Limb (tissue), 2 donors: ENCODE measurements around the gene ZSWIM7.

ENCODE experiments used
- DNase-seq, 2 donors: peaks; one replicate each; pipeline ENCODE4 v3.0.0-alpha.2; 2016; ENCODE audit errors: extremely low spot score in 2 of 2

ZSWIM7 gene

GRCh38 chr17:15999141-15999973 lies at the start of gene ZSWIM7, which contains the start of gene TTC19:
Gene ZSWIM7, minus strand, starts transcription at chr17:15999704. Its CDS starts 110 bp downstream, at chr17:15999594.
Gene TTC19, plus strand, starts transcription at chr17:15999824. Its CDS starts 25 bp downstream, at chr17:15999849.
- DNase-seq, result peak; percentile 93 to 98

GRCh38 chr17:16048811-16049449 lies 49.4 kb upstream of the ZSWIM7 start:
- DNase-seq, result no peak

- no peak for DNase-seq
Measured at GRCh38 chr17:16046966-16047365, 47.5 kb upstream of the ZSWIM7 start.

- no peak for DNase-seq
Measured at GRCh38 chr17:16044487-16044886, 45.0 kb upstream of the ZSWIM7 start.

GRCh38 chr17:16040710-16041251 lies 41.3 kb upstream of the ZSWIM7 start:
- no peak for DNase-seq

- no peak for DNase-seq
Measured at GRCh38 chr17:16037636-16038035, 38.1 kb upstream of the ZSWIM7 start.

GRCh38 chr17:16036261-16036660 lies 36.8 kb upstream of the ZSWIM7 start:
- no peak for DNase-seq

- no peak for DNase-seq
Measured at GRCh38 chr17:16033729-16034349, 34.3 kb upstream of the ZSWIM7 start.

- no peak for DNase-seq
Measured at GRCh38 chr17:16027708-16028584, 28.4 kb upstream of the ZSWIM7 start.

GRCh38 chr17:16026895-16027294 lies 27.4 kb upstream of the ZSWIM7 start:
- DNase-seq, result no peak

- DNase-seq, result no peak
Measured at GRCh38 chr17:16025202-16025601, 25.7 kb upstream of the ZSWIM7 start.

- DNase-seq, result no peak
Measured at GRCh38 chr17:16023881-16024280, 24.4 kb upstream of the ZSWIM7 start.

GRCh38 chr17:16019347-16019746 lies 19.8 kb upstream of the ZSWIM7 start:
- DNase-seq, result no peak

- DNase-seq, result no peak
Measured at GRCh38 chr17:16013943-16014407, 14.5 kb upstream of the ZSWIM7 start.

- no peak for DNase-seq
Measured at GRCh38 chr17:16007439-16007838, 7.9 kb upstream of the ZSWIM7 start.

- DNase-seq, result no peak
Measured at GRCh38 chr17:16005636-16006035, 6.1 kb upstream of the ZSWIM7 start.

GRCh38 chr17:16003841-16004240 lies 4.3 kb upstream of the ZSWIM7 start:
- DNase-seq, result no peak

GRCh38 chr17:16002708-16003260 lies 3.3 kb upstream of the ZSWIM7 start:
- DNase-seq, result no peak

- no peak for DNase-seq
Measured at GRCh38 chr17:16001226-16001897, 1.9 kb upstream of the ZSWIM7 start.
